ENCODE data around the gene BCAT1.

DNA sequence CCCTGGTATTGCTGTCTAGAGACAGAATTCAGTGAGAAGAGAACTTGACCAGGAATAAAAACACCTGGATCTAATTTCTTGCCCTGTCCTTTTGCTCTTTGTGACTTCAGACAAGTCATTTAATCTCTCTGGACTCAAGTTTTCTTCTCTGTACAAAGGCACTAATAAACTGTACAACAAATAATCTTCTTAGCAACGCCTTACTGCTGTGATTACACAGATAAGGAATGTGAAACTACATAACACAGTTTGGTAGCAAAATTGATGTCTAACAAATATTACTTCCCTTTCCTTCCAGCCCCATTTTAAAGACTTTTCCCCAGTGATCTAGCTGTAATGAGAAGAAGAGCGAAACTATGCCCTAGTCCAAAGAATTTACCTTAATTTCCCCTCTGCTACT, 69.3 kb downstream of the BCAT1 start:
- TF ChIP-seq, protein P1, sequence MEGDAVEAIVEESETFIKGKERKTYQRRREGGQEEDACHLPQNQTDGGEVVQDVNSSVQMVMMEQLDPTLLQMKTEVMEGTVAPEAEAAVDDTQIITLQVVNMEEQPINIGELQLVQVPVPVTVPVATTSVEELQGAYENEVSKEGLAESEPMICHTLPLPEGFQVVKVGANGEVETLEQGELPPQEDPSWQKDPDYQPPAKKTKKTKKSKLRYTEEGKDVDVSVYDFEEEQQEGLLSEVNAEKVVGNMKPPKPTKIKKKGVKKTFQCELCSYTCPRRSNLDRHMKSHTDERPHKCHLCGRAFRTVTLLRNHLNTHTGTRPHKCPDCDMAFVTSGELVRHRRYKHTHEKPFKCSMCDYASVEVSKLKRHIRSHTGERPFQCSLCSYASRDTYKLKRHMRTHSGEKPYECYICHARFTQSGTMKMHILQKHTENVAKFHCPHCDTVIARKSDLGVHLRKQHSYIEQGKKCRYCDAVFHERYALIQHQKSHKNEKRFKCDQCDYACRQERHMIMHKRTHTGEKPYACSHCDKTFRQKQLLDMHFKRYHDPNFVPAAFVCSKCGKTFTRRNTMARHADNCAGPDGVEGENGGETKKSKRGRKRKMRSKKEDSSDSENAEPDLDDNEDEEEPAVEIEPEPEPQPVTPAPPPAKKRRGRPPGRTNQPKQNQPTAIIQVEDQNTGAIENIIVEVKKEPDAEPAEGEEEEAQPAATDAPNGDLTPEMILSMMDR (conservative IDR thresholded peaks at IDR 0.05 in 1 of 2, IDR thresholded peaks at IDR 0.05 in 1 of 2; ENCODE audit: extremely low read depth in 1 of 2, insufficient read depth in 1 of 2, low read depth in 1 of 2, low read length in 2 of 2) = no peak
- no peak for TF ChIP-seq EZH2 (IDR thresholded peaks at IDR 0.05; ENCODE audit: borderline replicate concordance, low read length)
